Fibroblast of upper back skin (primary cell): ENCODE data around the gene GLYATL1.
"Not testable (repeated sequence)": the region's sequence is repeated elsewhere in the genome, so short reads cannot be mapped to it uniquely, and the experiment has no call there.

Source experiments
- DNase-seq: peaks from one replicate; pipeline ENCODE4 v3.0.0-alpha.2; 2013

The GLYATL1 gene

DNA sequence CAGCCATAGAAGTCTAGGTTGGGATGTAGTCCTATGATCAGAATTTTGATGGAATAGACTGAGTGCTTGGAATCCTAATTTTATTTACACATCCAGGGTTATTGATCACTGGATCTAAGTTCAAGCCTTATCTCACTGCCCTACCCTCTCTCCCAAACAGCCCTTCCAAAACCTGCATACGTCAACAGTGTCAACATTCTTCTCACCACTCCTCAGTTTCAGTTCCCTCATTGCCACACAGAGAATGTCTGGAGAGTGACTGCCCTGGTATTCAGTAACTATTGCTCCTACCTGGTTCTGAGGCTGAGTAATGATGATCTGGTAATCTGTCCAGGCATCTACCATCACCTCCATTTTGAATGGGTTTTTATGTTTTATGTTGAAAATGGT, 60.0 kb downstream of the GLYATL1 start:
- DNase-seq, result no peak

DNA sequence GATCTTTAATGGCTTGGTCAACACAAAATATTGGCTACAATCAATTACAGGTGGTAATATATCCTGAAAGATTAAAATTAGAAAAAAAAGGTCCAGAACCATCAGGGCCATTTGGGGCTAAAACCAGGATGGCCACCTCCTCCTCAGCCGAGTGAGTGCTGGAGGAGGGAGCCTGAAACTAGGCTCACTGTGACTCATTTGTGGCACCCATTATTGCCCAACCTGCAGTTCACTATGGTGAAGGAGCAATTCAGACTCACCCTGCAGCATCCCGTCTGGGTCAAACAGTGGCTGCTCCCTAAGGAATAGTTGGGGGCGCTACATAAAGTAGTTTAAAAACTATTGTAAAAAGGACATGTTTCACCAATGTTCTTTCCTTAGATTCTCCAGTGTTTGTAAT, 60.7 kb downstream of the GLYATL1 start:
- DNase-seq, result no peak

- DNase-seq, result not testable (repeated sequence)
These were observed 62.7 kb downstream of the GLYATL1 start for GRCh38 chr11:59002006-59002405.
